Upper lobe of right lung (tissue), 1 donor: ENCODE results near the gene WIZ. TPM values are rescaled to one million over a fixed set of nuclear protein-coding genes. Genes with fewer than 3 reads are reported as not detected.

Source experiments
- ATAC-seq: fragments of 200-7000 bp; cut with Tn5 transposase; one replicate; pipeline ENCODE4 v1.9.1; 2020; ENCODE audit warnings: mild to moderate bottlenecking, moderate library complexity
- DNase-seq: peaks from one replicate; pipeline ENCODE4 v3.0.0-alpha.2; 2020
- H3K27ac ChIP-seq: fragments of 200-600 bp; one replicate; pipeline ENCODE4 v1.8.0; 2022
- H3K27me3 ChIP-seq: fragments of 200-600 bp; one replicate; pipeline ENCODE4 v1.8.0; 2022; ENCODE audit warnings: mild to moderate bottlenecking
- H3K36me3 ChIP-seq: fragments of 200-600 bp; one replicate; pipeline ENCODE4 v1.8.0; 2022
- H3K4me1 ChIP-seq: fragments of 200-600 bp; one replicate; pipeline ENCODE4 v1.8.0; 2022
- H3K4me3 ChIP-seq: fragments of 200-600 bp; one replicate; pipeline ENCODE4 v1.8.0; 2022; ENCODE audit warnings: mild to moderate bottlenecking
- H3K9me3 ChIP-seq: fragments of 200-600 bp; one replicate; pipeline ENCODE4 v1.8.0; 2022
- CTCF ChIP-seq: fragments of 200-600 bp; IDR thresholded peaks from one replicate; pipeline ENCODE4 v1.8.0; 2022; ENCODE audit warnings: antibody characterized with exemption
- intact Hi-C: fragments of 100-400 bp; cut with DNase I; formaldehyde crosslinking; loops from one replicate; pipeline ENCODE4 v1.11.0; 2022
- total RNA-seq: library from RNA; stranded (reverse); fragmentation: NEBNext Ultra II Directional; extraction: Animal tissue kit (Norgen Biotek cat#: 25700); gene quantifications from one replicate; pipeline ENCODE4 v1.2.1, GENCODE V29; 2021
- donor health status: DM: no; HTN: yes; CAD: no; lungs with severe emphysema.

WIZ gene
- total RNA-seq, 1 donor from 2014 or later = 30.9 TPM

- H3K4me3 ChIP-seq = no peak overlapping the region
- no peak for TF ChIP-seq CTCF
- no peak overlapping the region for H3K27ac ChIP-seq
- H3K27me3 ChIP-seq = peaks cover 17% of the 10 kb centered on the region
- intact Hi-C loops = no loop called here
- H3K9me3 ChIP-seq = no peaks in the 10 kb centered on the region
- H3K4me1 ChIP-seq = peaks cover 2% of the 10 kb centered on the region
- H3K36me3 ChIP-seq = peaks cover 12% of the 10 kb centered on the region
- ATAC-seq (no peak), DNase-seq (no peak)
Observed at GRCh38 chr19:15457701-15458484, 8.1 kb upstream of the WIZ start.

- ATAC-seq = no peak
- Histone ChIP-seq H3K4me1 (peaks cover 6% of the 10 kb centered on the region), H3K9me3 (no peaks in the 10 kb centered on the region), H3K27me3 (peaks cover 17% of the 10 kb centered on the region), H3K36me3 (peaks cover 12% of the 10 kb centered on the region), H3K4me3 (no peak overlapping the region), H3K27ac (no peak overlapping the region)
- no peak for TF ChIP-seq CTCF
- intact Hi-C loops = no loop called here
- DNase-seq = no peak
Observed at GRCh38 chr19:15456871-15457700, 7.3 kb upstream of the WIZ start.

GRCh38 chr19:15456441-15456840, 6.7 kb upstream of the WIZ start:
- DNase-seq (no peak), ATAC-seq (no peak)
- H3K4me3 ChIP-seq = no peak overlapping the region
- TF ChIP-seq CTCF = no peak
- H3K4me1 ChIP-seq = peaks cover 6% of the 10 kb centered on the region
- intact Hi-C loops = no loop called here
- peaks cover 12% of the 10 kb centered on the region for H3K36me3 ChIP-seq
- H3K9me3 ChIP-seq = no peaks in the 10 kb centered on the region
- no peak overlapping the region for H3K27ac ChIP-seq
- H3K27me3 ChIP-seq = peaks cover 17% of the 10 kb centered on the region

- H3K27ac ChIP-seq = no peak overlapping the region
- DNase-seq (no peak), ATAC-seq (no peak)
- no peak overlapping the region for H3K4me3 ChIP-seq
- no peaks in the 10 kb centered on the region for H3K9me3 ChIP-seq
- intact Hi-C loops = no loop called here
- no peak for TF ChIP-seq CTCF
- peaks cover 6% of the 10 kb centered on the region for H3K4me1 ChIP-seq
- peaks cover 12% of the 10 kb centered on the region for H3K36me3 ChIP-seq
- H3K27me3 ChIP-seq = peaks cover 17% of the 10 kb centered on the region
Observed at GRCh38 chr19:15455996-15456395, 6.2 kb upstream of the WIZ start.

GRCh38 chr19:15453906-15454860, 4.4 kb upstream of the WIZ start:
- H3K27ac ChIP-seq = no peak overlapping the region
- no peak for DNase-seq
- no peak for ATAC-seq
- no peaks in the 10 kb centered on the region for H3K36me3 ChIP-seq
- no peak for TF ChIP-seq CTCF
- no peaks in the 10 kb centered on the region for H3K9me3 ChIP-seq
- peaks cover 7% of the 10 kb centered on the region for H3K4me1 ChIP-seq
- H3K4me3 ChIP-seq = no peak overlapping the region
- intact Hi-C loops = no loop called here
- H3K27me3 ChIP-seq = peaks cover 17% of the 10 kb centered on the region
